ENCODE measurements around the gene DOCK8. TPM values are rescaled to one million over a fixed set of nuclear protein-coding genes. Genes with fewer than 3 reads are reported as not detected.
A peak's percentile ranks its signal among the peaks of the same experiment; 100 is the strongest.

The DOCK8 gene
- total RNA-seq, 1 experiment from 2014 or later, result 1.4 TPM

DNA sequence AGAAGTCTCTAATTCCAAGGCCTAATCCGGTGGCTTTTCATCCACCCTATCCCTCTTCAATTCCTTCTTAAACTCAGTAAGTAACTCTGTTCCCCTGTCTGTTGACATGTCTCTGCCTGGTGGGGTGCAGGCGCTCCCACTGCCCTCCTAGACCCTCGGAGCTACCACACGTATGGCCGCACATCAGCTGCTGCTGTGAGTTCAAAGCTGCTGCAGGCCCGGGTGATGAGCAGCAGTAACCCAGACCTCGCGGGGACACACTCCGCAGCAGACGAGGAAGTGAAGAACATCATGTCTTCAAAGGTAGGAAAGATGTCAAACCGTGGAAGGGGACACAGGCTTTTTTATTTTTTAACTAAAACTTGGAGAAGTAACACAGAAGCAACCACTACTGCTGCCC is 167.7 kb downstream of the DOCK8 start:
- no peak overlapping the region for H2AK5ac ChIP-seq (ENCODE audit: insufficient read length, low read length)
- no peak overlapping the region for H2BK15ac ChIP-seq (ENCODE audit: low read depth, low read length)
- no peaks in the 10 kb centered on the region for H3K79me1 ChIP-seq (ENCODE audit: insufficient read depth, low read depth, low read length, poor library complexity, severe bottlenecking)
- H3T11ph ChIP-seq (ENCODE audit: low read length), result no peak overlapping the region
- H3K79me2 ChIP-seq (ENCODE audit: insufficient read depth, low read length), result no peaks in the 10 kb centered on the region
- no peak for TF ChIP-seq CTCF (conservative IDR thresholded peaks at IDR 0.05)
- no peak overlapping the region for H2AFZ ChIP-seq (ENCODE audit: low read length)
- H3K4ac ChIP-seq (ENCODE audit: low read depth, low read length), result no peak overlapping the region
- H3K27me3 ChIP-seq (ENCODE audit: insufficient read depth, low read length), result no peaks in the 10 kb centered on the region
- H3K23ac ChIP-seq (ENCODE audit: insufficient read length, low read depth, low read length), result no peak overlapping the region
- no peak overlapping the region for H4K5ac ChIP-seq (ENCODE audit: insufficient read length, low read depth, low read length)
- H2BK120ac ChIP-seq (ENCODE audit: low read depth, low read length, poor library complexity, severe bottlenecking), result no peak overlapping the region
- H3K27ac Mint-ChIP-seq, result peak overlapping the region in 1 of 3 experiments; percentile 66; a peak in 2 of 7 replicates
- no peak overlapping the region for H2BK12ac ChIP-seq (ENCODE audit: insufficient read length, low read depth, low read length)
- H3K27ac ChIP-seq (ENCODE audit: insufficient read length, low read depth, low read length), result no peak overlapping the region
- no peaks in the 10 kb centered on the region for H3K23me2 ChIP-seq (ENCODE audit: insufficient read length, low read depth, low read length, poor library complexity, severe bottlenecking)
- no peak overlapping the region for H3K4me2 ChIP-seq (ENCODE audit: insufficient read depth, insufficient read length, low read length)
- H3K9ac ChIP-seq (ENCODE audit: extremely low read depth, insufficient read length, low read length), result no peak overlapping the region
- no peak overlapping the region for H3K4me3 Mint-ChIP-seq
- peaks cover 4% of the 10 kb centered on the region; the same call in 1 of the 2 replicates for H3K27me3 Mint-ChIP-seq (ENCODE audit: low read depth)
- H2BK20ac ChIP-seq (ENCODE audit: low read depth, low read length, poor library complexity, severe bottlenecking), result no peak overlapping the region
- H3K9me3 Mint-ChIP-seq, result no peaks in the 10 kb centered on the region
- peaks cover 7 to 11% of the 10 kb centered on the region in 2 experiments for H3K4me1 Mint-ChIP-seq
- H3K4me1 ChIP-seq (ENCODE audit: insufficient read depth, low read length), result no peaks in the 10 kb centered on the region
- H3K14ac ChIP-seq (ENCODE audit: insufficient read depth, low read length), result no peak overlapping the region
- WGBS (ENCODE audit: extremely low coverage, insufficient read length, low lambda C conversion rate), result no CpG with 5 or more reads among the region's 11 CpGs
- no peak for DNase-seq
- H3K56ac ChIP-seq (ENCODE audit: insufficient read length, low read depth, low read length), result no peak overlapping the region
- H4K91ac ChIP-seq (ENCODE audit: insufficient read length, low read depth, low read length), result no peak overlapping the region
- H4K20me1 ChIP-seq (ENCODE audit: control insufficient read depth, insufficient read depth, insufficient read length), result no peaks in the 10 kb centered on the region
- no peak overlapping the region for H3K18ac ChIP-seq (ENCODE audit: insufficient read length, low read depth, low read length)
- no peaks in the 10 kb centered on the region for H3K9me3 ChIP-seq (ENCODE audit: control insufficient read depth, low read depth, low read length)
- H2BK5ac ChIP-seq (ENCODE audit: insufficient read length, low read length), result no peak overlapping the region
- no peaks in the 10 kb centered on the region for H3K36me3 Mint-ChIP-seq (ENCODE audit: insufficient read depth in 1 of 3, low read depth in 3 of 3)
- no peak overlapping the region for H4K8ac ChIP-seq (replicated peaks; ENCODE audit: insufficient read length, low read depth, low read length)
